Measurements from ENCODE around the gene GNAI1.

Gene GNAI1

DNA sequence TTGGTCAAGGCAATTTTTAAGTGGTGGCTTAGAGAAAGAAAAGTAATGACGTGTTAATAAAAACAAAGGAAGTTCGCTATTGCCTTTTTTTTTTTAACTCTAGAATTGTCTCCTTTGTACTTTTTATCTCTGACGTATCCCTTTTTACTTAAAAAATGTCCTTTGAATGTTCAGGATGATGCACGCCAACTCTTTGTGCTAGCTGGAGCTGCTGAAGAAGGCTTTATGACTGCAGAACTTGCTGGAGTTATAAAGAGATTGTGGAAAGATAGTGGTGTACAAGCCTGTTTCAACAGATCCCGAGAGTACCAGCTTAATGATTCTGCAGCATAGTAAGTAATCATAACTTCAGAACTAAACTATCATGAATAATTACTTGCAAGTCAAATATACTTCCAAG is 64.4 kb downstream of the GNAI1 start:
- DNase-seq (ENCODE audit: low read depth in 2 of 2) = no peak
- H3K4me3 ChIP-seq (replicated peaks in 1 of 2; ENCODE audit: low read depth in 2 of 2, low read length in 2 of 2) = no peak overlapping the region
- TF ChIP-seq, protein P1, sequence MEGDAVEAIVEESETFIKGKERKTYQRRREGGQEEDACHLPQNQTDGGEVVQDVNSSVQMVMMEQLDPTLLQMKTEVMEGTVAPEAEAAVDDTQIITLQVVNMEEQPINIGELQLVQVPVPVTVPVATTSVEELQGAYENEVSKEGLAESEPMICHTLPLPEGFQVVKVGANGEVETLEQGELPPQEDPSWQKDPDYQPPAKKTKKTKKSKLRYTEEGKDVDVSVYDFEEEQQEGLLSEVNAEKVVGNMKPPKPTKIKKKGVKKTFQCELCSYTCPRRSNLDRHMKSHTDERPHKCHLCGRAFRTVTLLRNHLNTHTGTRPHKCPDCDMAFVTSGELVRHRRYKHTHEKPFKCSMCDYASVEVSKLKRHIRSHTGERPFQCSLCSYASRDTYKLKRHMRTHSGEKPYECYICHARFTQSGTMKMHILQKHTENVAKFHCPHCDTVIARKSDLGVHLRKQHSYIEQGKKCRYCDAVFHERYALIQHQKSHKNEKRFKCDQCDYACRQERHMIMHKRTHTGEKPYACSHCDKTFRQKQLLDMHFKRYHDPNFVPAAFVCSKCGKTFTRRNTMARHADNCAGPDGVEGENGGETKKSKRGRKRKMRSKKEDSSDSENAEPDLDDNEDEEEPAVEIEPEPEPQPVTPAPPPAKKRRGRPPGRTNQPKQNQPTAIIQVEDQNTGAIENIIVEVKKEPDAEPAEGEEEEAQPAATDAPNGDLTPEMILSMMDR (IDR thresholded peaks at IDR 0.05; ENCODE audit: low read depth, low read length) = no peak

DNA sequence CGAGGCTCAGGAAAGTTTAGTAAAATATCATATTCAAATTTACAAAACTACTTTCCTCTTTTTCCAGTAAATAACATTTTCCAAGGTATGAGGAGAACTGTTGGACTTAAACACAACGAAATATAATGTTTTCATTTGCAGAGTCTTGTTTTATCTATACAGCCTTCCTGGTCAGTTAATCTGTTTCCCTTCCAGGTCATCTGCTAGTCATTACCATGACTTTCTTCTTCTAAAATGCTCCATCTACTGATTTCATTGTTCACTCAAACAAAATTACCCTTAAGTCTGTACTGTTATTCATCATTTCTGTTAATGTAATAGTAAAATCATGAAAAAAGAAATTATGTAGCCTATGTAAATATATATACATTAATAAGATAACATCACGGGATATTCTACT is 69.8 kb downstream of the GNAI1 start:
- TF ChIP-seq, protein P1 (IDR thresholded peaks at IDR 0.05; ENCODE audit: low read depth, low read length) = no peak
- no peak for DNase-seq (ENCODE audit: low read depth in 2 of 2)
- no peak overlapping the region for H3K4me3 ChIP-seq (replicated peaks in 1 of 2; ENCODE audit: low read depth in 2 of 2, low read length in 2 of 2)

DNA sequence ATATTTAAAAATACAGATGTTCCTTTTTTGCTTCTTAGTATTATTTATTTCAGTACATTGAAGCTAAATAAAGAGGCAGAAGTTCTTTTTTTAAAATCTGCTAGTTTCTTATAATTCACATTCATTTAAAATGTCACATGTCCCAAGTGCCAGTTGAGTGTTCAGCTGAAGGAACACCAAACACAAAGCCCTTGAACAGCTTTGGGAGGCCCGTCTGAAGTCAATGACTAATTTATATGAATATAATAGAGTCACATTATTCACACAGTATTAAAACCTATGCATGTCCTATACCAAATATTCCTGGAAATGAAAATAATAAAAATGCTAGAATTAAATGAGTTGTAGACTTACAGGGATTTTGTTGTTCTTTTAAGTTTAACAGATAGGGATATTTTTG is 70.3 kb downstream of the GNAI1 start:
- DNase-seq (ENCODE audit: low read depth in 2 of 2) = no peak
- no peak overlapping the region for H3K4me3 ChIP-seq (replicated peaks in 1 of 2; ENCODE audit: low read depth in 2 of 2, low read length in 2 of 2)
- TF ChIP-seq, protein P1 (IDR thresholded peaks at IDR 0.05; ENCODE audit: low read depth, low read length) = no peak

DNA sequence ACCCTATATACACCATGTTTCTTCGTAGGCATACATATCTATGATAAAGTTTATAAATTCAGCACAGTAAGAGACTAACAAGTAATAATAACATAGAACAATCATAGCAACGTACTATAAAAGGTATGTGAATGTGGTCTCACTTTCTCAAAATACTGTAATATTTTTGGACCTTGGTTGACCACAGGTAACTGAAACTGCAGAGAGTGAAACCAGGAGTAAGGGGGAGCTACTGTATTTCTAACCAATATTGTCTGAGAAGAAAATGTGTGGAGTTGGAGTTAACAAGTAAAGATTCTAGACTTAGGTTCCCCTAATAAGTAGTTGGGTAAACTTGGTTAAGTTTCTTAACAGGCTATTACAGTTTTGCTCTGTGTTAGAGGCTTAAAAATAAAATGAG is 72.1 kb downstream of the GNAI1 start:
- no peak overlapping the region for H3K4me3 ChIP-seq (replicated peaks in 1 of 2; ENCODE audit: low read depth in 2 of 2, low read length in 2 of 2)
- TF ChIP-seq, protein P1 (IDR thresholded peaks at IDR 0.05; ENCODE audit: low read depth, low read length) = no peak

GRCh38 chr7:80207501-80207900 is 72.9 kb downstream of the GNAI1 start:
- no peak overlapping the region for H3K4me3 ChIP-seq (replicated peaks in 1 of 2; ENCODE audit: low read depth in 2 of 2, low read length in 2 of 2)
- DNase-seq (ENCODE audit: low read depth in 2 of 2) = peak in 1 of 2 donors; percentile 34
- TF ChIP-seq, protein P1 (IDR thresholded peaks at IDR 0.05; ENCODE audit: low read depth, low read length) = no peak

More for the DNA sequence above, 72.1 kb downstream of the GNAI1 start:
- no peak for DNase-seq (ENCODE audit: low read depth in 2 of 2)

DNA sequence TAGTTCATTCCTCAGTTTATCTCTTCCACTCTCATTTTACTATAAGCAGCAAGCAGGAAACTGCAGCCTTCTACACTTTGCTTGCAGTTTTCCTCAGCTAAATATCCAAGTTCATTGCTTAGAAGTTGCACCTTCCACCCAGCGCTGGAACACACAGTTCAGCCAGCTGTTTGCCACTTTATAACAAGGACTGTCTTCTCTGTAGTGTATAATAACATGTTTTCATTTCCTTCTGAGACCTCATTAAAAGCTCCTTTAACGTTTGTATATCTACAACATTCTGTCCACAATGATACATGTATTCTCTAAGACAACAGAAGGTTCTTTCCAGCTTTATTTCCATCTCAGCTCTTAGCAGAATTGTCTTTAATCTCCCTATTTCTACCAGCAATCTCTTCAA is 74.1 kb downstream of the GNAI1 start:
- no peak for DNase-seq (ENCODE audit: low read depth in 2 of 2)
- no peak overlapping the region for H3K4me3 ChIP-seq (replicated peaks in 1 of 2; ENCODE audit: low read depth in 2 of 2, low read length in 2 of 2)
- TF ChIP-seq, protein P1 (IDR thresholded peaks at IDR 0.05; ENCODE audit: low read depth, low read length) = no peak

GRCh38 chr7:80210400-80210799 is 75.8 kb downstream of the GNAI1 start:
- TF ChIP-seq, protein P1 (IDR thresholded peaks at IDR 0.05; ENCODE audit: low read depth, low read length) = no peak
- no peak for DNase-seq (ENCODE audit: low read depth in 2 of 2)
- no peak overlapping the region for H3K4me3 ChIP-seq (replicated peaks in 1 of 2; ENCODE audit: low read depth in 2 of 2, low read length in 2 of 2)
